Mammary epithelial cell (primary cell): ENCODE data around the gene PTPN13.

Experiments used
- CTCF ChIP-seq, 2 donors: IDR thresholded peaks in 1 of 2; conservative IDR thresholded peaks in 1 of 2; 2 replicates each; pipeline ENCODE4 v1.5.1; 2011 to 2012; ENCODE audit warnings: inconsistent platforms in 2 of 2, low read length in 2 of 2, mild to moderate bottlenecking in 2 of 2, control low read depth in 1 of 2, low read depth in 1 of 2; ENCODE audit not compliant: insufficient read depth in 1 of 2; ENCODE audit errors: extremely low read depth in 1 of 2
- EZH2 ChIP-seq: IDR thresholded peaks from 2 replicates; pipeline ENCODE4 v1.6.1; 2012; ENCODE audit warnings: low read length, inconsistent platforms, borderline replicate concordance

GRCh38 chr4:86603311-86603885, 9.3 kb downstream of the PTPN13 start:
- TF ChIP-seq CTCF (conservative IDR thresholded peaks at IDR 0.05 in 1 of 2, IDR thresholded peaks at IDR 0.05 in 1 of 2; ENCODE audit: extremely low read depth in 1 of 2, insufficient read depth in 1 of 2, low read depth in 1 of 2, low read length in 2 of 2) (no peak), EZH2 (no peak)
